TTC549 (cell line): ENCODE results near the gene PNCK.

Experiments used
- FAIRE-seq: peaks from 2 replicates; lab custom pipeline; 2012; peaks lifted over from hg19 to GRCh38; lab: Jason Lieb, UNC

The PNCK gene

DNA sequence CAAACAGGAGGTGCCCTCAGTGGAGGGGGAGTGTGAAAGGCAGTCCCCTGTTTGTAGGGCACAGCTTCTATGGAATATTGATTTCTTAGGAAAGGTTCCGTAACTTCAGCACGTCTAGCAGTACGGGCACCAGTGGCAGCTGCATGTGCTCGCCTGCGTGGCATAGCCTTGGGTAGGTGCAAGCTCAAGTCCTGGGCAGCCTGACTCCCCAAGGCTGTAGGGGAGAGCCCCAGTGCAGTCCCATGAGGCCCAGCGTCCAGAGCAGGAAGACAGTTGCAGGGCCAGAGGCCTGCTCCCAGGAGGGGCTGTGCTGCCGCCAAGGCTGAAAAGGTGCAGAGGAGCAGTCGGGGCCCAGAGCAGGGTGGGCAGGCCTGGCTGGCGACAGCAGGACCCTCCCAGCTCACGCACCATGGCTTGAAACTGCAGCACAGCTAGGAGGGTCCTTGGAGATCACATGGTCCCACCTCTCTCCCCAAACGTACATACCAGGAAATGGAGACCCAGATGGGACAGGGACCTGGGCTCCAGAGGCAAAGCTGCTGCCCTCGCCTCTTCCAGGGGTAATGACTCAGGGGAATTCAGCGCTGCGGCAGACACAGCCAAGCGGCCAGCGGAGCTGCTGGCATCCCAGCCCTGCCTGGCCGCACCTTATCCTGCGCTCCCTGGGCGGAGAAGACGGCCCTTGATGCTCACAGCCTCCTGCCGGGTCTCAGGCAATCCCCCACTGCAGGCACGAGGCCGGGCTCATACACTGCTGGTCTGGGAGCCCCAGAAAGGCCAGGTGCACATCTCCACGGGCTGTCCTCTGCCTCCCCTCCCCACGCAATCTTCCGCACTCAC, 32.7 kb downstream of the PNCK start:
- FAIRE-seq: no peak

DNA sequence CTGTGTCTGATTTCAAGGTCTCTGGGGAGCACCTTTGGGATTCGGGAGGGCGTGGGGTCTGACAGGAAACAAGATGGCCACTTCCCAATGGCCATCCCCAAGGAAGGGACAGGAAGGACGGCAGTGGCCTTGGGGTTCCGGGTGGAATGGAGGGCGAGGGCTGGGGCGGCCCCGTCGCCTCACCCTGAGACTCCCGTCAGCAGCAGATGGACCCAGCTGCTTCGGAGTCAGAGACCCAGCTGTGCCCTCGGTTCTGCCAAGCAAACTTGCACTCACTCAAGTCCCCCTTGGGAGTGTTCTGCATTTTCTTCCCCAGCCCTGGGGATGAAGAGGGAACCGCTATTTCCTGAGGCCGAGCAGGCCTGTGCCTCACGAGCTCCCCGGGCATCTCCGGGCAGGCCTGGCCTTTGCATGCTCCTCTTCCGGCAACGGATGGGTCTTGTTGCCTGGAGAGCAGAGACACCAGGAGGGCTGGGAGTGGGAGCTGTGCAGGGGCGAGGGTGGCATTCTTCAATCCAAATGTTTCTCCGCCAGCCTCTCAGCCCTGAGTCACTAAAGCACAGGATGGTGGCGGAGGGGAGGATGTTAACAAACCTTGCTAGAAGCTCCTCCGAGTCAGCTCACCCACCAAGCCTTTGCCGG, 33.4 kb downstream of the PNCK start:
- FAIRE-seq: no peak

DNA sequence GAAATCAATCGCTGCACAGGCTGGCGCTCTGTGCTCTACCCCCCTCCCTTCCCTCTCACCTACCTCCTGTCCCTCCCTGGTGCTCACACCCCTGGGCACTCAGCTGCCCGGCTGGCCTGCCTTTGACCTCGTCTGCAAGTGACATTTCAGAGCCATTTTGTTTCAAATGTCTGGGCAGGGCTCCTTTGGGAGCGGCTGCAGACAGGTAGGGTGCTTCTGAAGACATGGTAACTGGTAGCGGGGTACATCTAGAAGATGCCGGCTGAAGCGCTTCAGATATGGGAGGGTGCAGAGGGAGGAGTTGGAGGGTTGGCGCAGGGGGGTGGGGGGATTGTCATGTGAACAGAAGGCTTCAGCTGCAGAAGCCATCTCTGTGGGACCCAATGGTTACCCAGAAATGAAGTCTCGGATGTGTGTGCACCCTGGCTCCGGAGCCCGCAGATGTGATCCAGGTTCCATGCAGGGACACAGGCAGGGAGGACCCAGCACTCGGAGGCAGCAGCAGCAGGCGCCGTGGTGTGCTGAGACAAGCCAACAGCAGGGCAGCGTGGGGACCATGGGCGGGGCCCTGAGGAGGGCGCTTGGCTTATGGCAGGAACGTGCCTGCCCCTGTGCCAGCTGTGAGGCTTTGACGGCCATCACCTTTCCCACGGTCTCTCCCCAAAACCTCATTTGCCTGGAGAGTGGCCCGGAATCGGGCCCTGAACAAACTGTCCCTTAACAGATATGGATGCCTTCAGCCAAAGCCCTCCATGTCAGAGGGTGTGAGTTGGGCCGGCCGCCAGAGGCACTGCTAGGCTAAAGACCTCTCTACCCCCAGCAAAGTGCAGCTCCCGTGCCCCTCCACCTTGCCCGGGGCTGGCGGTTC, 34.2 kb downstream of the PNCK start:
- no peak for FAIRE-seq

DNA sequence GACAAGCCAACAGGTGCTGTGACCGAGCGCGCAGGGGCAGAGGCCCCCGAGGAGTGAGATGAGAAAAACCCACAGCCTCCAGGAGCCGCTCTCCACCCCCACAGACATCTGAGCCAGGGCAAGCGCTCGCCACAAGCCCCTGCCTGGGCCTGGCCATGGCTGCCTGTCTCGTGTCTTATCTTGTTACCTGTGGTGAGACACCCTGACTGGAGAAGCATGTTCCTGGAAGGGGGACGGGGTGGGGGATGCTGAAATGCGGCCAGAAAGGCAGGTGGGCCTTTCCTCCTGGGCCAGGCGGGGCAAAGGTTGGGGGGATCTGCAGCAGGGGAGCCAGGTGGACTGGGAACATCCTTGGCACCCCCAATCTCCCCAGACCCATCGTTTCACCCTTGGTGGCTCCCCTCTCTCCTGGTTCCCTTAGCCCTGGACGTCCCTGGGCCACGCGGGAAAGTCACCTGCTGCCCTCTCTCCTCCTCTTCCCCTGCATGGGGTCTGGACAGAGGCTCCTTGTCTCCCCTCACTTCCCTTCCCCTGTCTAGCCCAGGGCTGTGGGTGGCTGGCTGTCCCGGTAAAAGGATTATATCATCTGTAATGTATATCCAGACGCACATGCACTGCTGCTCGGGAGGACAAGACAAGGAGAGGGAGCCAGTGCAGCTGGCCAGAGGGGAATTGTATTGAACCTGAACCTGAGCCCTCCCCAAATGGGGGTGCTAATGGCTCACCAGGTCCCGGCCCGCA, 35.0 kb downstream of the PNCK start:
- FAIRE-seq: no peak

DNA sequence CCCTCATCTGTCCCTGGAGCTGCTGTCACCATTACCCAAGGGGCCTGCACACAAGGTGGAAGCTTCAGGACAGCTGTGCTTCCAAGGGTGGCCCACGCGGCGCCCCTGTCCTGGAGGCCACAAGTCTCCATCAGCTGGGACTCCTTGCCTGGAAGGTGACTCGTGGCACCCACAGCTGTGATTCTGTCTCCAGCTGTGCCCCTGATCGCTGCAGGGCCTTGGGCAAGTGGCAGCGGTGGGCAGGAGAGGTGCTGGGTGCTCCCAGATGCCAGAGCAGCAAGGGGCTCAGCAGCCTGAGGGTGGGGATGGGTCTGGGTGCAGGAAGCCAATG, 35.6 kb downstream of the PNCK start:
- no peak for FAIRE-seq

DNA sequence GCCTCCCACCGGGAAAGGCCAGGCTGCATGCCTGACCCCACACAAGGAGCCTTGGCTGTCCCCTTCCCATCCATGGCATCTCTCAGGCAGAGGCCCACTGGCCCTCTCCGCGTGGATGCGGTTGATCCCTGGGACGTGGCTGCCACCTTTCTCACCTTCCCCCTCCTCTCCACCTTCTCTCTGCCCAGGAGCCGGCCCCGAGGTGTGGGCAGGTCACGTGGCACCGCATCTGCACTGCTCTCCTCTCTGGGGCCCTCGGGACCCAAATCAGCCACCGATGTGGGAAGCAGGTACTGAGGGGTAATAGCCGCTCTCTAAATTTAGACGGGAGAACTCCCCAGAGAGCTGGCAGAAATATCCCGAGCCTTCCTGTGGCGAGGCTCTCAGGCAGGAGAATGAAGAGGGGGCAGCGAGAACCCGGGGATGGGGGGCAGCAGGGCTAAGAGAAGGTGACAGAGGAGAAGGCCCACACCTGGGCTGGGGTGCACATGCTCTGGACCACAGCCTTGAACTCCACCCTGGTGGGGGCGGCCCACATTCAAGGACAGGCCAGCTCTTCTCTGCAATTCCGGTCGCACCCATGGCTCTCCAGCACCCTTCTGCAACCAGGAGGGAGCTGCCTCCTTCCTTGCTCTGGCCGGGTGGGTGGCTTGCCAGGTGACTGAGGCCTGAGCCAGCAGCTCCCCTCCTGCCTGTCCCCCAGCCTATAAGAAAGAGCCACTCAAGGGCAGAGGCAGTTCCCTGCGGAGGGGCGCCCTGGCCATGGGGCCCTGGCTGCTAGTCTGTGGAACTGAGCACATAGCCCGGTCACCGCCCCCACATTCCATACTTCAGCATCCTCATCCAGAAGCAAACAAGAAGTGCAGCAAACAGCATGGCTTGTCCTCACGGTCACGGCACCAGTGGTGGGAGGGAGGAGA, 36.2 kb downstream of the PNCK start:
- no peak for FAIRE-seq

DNA sequence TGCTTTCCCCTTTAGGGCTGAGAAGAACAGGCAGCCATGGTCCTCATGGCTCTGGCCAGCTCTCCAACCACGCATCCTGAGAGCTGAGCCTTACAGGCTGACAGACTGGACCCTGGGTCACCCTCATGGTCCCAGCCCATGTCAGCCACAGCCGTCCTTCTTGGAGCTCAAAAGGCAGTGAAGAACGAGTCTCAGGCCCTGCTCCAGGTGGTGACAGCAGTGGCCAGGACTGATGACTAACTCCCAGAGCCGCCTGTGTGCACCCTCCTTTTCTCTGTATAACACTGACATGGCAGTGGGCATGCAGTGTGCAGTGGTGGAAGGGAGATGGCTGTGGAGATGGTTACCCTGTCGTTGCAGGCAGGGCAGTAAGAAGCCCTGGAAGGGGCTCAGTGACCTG, 36.9 kb downstream of the PNCK start:
- no peak for FAIRE-seq

DNA sequence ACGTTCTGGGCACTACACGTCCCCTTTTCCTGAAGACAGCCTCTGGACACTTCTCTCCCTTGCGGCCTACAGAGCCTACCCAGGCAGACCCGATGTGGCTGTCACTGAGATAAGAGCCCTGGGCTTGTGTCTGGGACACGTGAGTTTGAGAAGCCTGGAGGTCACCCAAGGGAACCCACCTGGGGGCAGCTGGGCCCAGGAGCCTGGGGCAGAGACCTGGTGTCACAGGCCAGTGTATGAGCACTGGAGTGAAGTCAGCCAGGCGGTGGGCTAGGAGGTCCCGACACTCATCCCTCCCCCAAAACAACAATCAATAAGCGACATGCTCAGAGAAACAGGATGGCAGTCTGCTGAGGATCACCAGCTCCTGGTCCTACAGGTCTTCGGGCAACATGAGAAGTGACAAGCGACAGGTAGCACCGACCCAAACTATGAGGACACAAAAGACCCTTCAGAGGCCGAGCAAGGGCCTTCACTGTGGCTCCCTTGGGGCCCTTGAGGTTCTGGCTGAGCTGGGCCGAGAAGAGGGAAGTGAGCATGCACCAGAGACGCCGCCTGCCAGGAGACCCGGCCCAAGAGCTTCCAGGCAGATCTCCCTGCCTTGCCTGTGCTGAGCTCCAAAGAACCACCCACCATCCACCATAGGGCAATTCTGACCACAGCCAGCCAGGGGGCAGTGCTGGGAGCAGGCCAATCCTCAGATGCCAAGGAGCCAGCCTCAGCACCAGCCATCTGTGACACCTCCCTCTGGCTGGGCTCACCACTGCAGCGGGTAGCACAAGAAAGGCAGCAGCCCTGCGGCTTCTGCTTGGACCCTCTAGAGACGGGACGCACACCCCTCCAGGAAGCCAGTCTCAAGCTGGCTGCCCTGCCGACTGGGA, 37.6 kb downstream of the PNCK start:
- FAIRE-seq: no peak

DNA sequence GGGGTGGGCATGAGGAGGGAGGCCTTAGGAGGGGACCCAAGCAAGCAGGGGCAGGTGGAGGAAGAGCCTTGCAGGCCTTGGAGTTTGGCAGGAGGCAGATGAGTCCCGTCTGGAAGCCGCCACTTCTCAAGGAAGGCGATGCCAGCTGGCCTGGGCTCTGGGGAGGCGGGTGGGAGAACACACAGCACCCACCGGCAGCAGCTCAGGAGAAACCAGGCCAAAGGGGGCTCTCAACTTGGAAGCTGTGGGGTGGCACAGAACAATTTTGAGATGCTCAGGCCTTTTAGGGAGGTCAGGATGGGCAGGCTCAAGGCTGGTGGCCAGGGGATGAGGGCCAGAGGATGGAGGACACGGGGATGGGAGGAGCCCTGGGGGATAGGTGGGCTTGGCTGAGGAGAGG, 38.2 kb downstream of the PNCK start:
- FAIRE-seq: no peak

DNA sequence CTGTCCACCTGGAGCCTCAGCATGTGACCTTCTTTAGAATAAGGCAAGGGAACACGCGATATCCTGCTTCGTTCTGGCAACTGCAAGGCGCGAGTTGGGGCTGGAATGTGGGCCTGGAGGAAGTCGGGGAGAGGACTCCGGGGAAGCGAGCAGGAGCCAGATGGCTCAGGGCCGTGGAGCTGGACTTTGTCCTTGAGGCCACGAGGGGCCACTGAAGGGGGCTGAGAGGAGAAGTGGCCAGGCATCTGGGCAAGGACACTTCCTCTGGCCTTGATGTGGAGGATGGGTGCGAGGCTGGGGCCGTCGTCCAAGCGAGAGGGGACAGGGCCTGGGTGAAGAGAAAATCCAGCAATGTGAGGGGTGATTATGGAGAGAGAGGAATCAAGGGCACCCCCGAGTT, 38.8 kb downstream of the PNCK start:
- no peak for FAIRE-seq

DNA sequence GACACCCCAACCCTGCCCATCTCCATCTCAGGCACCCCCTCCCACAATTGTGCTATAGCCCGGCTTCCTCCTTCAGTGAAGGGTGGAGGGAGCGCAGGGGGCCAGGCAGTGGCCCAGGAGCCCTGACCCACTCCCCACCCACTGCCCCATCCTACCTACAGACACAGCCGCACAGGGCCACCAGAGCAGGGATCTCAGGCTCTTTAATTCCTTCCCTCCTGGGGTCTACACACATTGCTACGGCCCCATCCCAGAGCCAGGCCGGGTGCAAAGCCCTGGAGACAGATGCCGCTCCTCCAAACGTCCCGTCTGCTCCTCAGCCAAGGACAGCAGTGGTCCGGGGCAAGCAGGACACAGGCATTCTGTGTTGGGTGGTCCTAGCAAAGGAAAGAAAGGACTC, 39.4 kb downstream of the PNCK start:
- FAIRE-seq: no peak

DNA sequence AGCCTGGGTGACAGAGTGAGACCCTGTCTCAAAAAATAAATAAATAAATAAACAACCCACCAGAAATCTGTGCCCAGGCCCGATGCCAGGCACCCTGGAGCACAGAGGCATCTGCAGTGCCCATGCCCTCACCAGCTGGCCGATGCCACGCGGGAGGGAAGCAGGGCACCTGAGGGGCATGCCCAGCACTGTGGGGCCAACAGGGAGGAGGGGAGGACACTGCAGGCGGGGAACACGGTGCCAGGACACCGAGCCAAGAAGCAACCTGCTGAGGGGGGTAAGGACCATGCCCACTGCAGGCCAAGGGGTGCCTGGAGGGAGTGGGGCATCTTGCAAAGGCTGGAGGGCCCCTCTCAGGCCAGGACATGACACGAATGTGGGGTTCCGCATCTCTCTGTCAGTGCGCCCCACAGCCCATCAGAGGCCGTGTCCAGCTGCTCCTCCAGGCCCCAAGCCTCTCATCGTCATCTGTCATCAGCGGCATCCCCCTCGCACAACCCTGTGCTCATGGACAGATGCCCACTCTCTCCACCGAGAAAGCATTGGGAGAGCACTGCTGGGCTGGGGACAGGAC, 39.9 kb downstream of the PNCK start:
- FAIRE-seq: no peak

DNA sequence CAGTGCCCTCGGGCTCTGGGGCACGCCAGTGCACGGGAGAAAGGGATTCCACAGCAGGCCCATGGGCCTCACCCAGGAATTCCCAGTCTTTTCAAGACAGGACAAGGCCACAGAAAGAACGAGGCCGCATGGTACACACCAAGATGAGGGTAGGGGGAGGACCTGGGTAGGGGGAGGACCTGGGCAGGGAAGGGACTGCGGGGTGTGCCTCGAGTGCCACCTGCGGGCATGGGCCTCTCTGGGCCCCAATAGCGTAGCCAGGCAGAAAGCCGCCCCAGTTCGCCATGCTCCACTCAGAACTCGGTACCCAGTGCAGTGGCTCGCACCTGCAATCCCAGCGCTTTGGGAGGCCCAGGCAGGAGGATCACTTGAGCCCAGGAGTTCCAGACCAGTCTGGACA, 40.6 kb downstream of the PNCK start:
- FAIRE-seq: no peak

DNA sequence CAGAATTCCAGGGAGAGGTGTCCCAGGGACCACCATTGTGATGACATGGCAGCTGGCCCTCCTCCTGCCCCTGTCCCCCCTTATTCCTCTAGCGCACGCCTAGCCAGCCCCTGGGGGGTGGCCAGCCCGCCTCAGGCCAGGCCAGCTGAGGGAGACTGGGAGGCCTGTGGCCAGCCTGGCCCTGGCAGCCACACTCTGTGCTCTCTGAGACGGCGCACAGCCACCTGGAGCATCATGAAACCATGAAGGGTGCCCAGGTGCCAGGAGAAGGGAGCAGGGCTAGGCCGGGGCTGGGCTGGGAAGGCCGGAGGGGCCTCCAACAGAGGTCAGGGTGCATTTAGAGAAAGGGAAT, 41.0 kb downstream of the PNCK start:
- no peak for FAIRE-seq

DNA sequence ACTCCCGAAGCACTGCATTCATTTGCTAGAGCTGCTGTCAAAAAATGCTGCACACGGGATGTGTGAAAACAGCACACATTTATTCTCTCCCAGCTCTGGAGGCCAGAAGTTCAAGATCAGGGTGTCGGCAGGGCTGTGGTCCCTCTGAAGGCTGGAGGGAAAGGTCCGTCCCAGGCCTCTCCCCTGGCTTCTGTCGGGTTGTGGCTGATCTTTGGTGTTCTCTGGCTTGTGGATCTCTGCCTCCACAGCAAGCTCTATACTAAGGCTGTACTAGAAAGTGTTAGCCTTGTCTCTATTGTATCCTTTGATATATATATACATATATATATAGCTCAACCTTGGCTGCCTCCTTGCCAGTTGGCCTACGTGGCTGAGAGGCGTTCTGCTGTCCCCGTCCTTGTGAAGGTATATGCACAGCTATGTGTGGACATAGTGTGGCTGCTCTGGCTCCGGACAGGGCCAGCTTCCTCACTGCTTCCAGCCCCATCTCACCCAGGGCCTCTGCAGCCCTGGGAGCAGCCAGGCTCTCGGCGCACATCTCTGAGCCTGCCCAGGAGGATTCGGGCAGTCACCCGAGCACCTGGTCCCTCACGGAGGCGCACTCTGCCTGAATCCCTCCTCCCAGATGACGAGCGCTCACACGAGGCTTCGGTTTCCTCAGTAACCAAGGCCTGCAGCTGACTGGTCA, 41.6 kb downstream of the PNCK start:
- no peak for FAIRE-seq

DNA sequence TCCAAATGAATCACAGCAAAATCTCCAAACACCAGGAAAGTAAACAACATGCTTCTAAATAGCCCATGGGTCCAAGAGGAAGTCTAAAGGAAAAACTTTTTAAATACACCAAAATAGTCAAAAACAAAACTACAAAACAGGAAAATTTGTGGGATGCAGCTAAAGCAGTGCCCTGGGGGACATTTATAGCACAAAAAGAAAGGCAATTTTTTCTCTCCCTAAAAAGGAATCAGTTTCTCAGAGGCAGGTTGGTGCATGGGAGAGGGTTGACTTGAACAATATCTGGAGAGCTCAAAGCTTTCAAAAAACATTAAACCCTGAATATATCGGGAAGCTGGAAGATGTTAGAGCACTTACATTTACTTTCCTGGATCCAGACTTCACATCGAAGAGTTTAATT, 42.3 kb downstream of the PNCK start:
- no peak for FAIRE-seq

DNA sequence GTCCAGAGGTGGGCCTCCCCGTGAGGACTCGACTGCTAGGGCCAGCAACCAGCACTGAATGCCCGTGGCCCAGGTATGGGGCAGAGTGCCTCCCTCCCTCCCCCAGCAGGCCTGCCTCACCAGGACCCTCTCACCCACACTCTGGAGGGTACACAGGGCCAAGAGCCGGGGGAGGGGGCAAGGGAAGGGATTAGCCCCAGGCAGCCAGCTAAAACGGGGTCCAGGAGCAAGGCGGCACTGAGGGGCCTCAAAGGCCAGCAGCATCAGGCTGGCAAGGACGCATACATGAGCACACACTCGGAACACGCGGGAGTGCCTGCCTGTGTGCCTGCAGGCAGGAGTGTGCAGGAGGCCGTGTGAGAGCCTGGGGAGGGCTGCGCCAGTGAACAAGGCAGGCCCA, 44.9 kb downstream of the PNCK start:
- FAIRE-seq: no peak

DNA sequence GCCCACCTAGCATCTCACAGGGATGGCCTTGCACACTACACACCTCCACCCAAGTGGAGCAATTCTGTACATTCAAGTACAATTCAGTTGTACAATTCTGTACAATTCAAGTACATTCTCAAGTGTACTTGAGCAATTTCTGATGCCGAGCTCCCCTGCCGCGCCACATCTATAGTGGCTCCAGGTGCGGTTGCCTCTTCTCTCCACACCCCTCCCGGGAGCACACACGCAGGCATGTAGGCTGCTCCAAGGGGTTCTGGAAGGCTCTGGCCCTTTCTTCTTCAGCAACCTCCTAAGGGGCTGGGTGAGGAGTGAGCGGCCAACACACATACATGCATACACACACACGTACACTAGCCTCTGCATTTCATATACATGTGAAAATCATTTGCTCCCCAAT, 45.5 kb downstream of the PNCK start:
- FAIRE-seq: no peak

DNA sequence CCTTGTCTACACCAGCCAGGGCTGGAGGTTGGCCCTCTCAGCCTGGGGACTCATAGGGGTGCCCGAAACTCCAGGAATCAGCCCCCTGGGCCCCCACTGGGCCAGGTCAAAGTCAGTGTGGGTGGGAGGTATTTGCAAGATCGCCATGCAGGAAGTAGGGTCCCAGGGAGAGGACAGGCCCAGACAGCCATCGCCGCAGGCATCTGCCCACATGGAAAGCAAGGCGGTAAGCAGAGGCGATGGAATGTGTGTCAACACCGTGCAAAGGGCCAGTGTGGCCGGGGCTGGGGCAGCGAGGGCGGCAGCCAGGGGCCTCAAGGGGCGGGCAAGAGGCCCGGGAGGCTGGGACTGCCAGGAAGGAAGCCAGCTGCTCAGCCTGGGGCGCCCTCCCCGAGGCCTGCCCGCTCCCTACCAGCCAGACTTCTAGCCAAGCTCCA, 45.9 kb downstream of the PNCK start:
- no peak for FAIRE-seq
